Chondrocyte (in vitro differentiated cells): Measurements from ENCODE around the gene EEF1AKMT3. TPM values are rescaled to one million over a fixed set of nuclear protein-coding genes. Genes with fewer than 3 reads are reported as not detected.
A peak's percentile ranks its signal among the peaks of the same experiment; 100 is the strongest.

Experiments used
- DNase-seq: peaks from one replicate; pipeline ENCODE4 v3.0.0; 2021; ENCODE audit warnings: mixed read lengths, low spot score
- H3K27ac Mint-ChIP-seq: one replicate; pipeline ENCODE4 v1.8.0; 2021; ENCODE audit warnings: mild to moderate bottlenecking, moderate library complexity, mixed read lengths; ENCODE audit not compliant: unreplicated experiment
- H3K27me3 Mint-ChIP-seq: 2 replicates; pipeline ENCODE4 v1.8.0; 2021; ENCODE audit warnings: low read depth, mixed read lengths
- H3K36me3 Mint-ChIP-seq: 2 replicates; pipeline ENCODE4 v1.8.0; 2021; ENCODE audit warnings: low read depth, mixed read lengths
- H3K4me1 Mint-ChIP-seq: 2 replicates; pipeline ENCODE4 v1.8.0; 2021; ENCODE audit warnings: low read depth, mild to moderate bottlenecking, mixed read lengths
- H3K4me3 Mint-ChIP-seq: one replicate; pipeline ENCODE4 v1.8.0; 2021; ENCODE audit warnings: mild to moderate bottlenecking, moderate library complexity, mixed read lengths; ENCODE audit not compliant: unreplicated experiment
- H3K9me3 Mint-ChIP-seq: 2 replicates; pipeline ENCODE4 v1.8.0; 2021; ENCODE audit warnings: low read depth, mixed read lengths
- total RNA-seq: library from RNA; stranded (reverse); gene quantifications from 3 replicates; pipeline ENCODE4 v1.2.1, GENCODE V29; 2021
- TF ChIP-seq, protein P1 (sequence below): fragments of 200-600 bp; sonication (generic); IDR thresholded peaks from 2 replicates; pipeline ENCODE4 v1.5.0; 2021; ENCODE audit warnings: antibody characterized with exemption, mild to moderate bottlenecking, moderate library complexity

The EEF1AKMT3 gene
- total RNA-seq, 1 donor from 2014 or later = 13.6 TPM

- DNase-seq = no peak
- H3K9me3 Mint-ChIP-seq = no peaks in the 10 kb centered on the region
- TF ChIP-seq, protein P1, sequence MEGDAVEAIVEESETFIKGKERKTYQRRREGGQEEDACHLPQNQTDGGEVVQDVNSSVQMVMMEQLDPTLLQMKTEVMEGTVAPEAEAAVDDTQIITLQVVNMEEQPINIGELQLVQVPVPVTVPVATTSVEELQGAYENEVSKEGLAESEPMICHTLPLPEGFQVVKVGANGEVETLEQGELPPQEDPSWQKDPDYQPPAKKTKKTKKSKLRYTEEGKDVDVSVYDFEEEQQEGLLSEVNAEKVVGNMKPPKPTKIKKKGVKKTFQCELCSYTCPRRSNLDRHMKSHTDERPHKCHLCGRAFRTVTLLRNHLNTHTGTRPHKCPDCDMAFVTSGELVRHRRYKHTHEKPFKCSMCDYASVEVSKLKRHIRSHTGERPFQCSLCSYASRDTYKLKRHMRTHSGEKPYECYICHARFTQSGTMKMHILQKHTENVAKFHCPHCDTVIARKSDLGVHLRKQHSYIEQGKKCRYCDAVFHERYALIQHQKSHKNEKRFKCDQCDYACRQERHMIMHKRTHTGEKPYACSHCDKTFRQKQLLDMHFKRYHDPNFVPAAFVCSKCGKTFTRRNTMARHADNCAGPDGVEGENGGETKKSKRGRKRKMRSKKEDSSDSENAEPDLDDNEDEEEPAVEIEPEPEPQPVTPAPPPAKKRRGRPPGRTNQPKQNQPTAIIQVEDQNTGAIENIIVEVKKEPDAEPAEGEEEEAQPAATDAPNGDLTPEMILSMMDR = no peak
- H3K4me3 Mint-ChIP-seq = no peak overlapping the region
- H3K27me3 Mint-ChIP-seq = no peaks in the 10 kb centered on the region
- peak overlapping the region; percentile 45 for H3K27ac Mint-ChIP-seq
- peaks cover 9% of the 10 kb centered on the region for H3K36me3 Mint-ChIP-seq
- peaks cover 16% of the 10 kb centered on the region for H3K4me1 Mint-ChIP-seq
Measured at GRCh38 chr12:57781244-57781643, 8.8 kb downstream of the EEF1AKMT3 start.

DNA sequence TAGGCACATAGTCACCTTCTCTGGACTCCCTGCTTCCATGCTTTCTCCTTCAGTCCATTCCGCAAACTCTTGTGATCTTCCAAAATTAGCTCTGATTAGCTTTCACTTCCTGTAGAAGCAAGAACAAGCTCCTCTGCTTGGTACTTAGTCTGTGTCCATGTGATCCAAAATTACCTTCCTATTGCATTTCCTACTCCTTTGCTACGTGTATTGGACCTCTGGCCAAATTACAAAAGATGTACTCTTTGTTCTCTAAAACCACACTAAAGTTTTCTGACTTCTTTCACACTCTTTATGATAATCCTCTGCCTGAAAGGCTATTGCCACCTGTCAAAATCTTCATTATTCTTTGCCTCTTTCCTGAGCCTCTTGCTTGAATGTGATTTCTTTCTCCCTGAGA is 9.4 kb downstream of the EEF1AKMT3 start:
- peaks cover 16% of the 10 kb centered on the region for H3K4me1 Mint-ChIP-seq
- H3K27me3 Mint-ChIP-seq = no peaks in the 10 kb centered on the region
- no peak for DNase-seq
- H3K36me3 Mint-ChIP-seq = peaks cover 11% of the 10 kb centered on the region
- H3K27ac Mint-ChIP-seq = no peak overlapping the region
- TF ChIP-seq, protein P1 = no peak
- no peaks in the 10 kb centered on the region for H3K9me3 Mint-ChIP-seq
- no peak overlapping the region for H3K4me3 Mint-ChIP-seq

DNA sequence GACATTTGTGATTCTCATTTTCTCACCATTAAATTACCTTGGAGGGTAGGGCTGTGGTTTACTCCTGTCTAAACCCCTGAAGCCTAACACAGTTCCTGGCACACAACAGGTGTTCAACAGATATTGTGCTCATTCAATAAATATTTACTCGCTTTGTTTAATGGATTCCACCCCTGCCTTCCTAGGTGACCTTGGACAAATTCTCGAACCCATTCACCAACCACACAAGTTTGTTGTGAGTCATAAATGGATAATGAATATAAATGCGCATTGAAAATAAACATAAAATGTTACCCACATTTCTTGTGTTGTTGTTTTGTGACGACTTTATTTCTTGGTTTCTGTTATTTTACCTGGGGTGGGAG is 9.8 kb downstream of the EEF1AKMT3 start:
- peaks cover 10% of the 10 kb centered on the region for H3K36me3 Mint-ChIP-seq
- TF ChIP-seq, protein P1 = no peak
- peak overlapping the region; percentile 99 for H3K4me3 Mint-ChIP-seq
- H3K4me1 Mint-ChIP-seq = peaks cover 16% of the 10 kb centered on the region
- peak overlapping the region; percentile 92 for H3K27ac Mint-ChIP-seq
- no peaks in the 10 kb centered on the region for H3K27me3 Mint-ChIP-seq
- DNase-seq = no peak
- no peaks in the 10 kb centered on the region for H3K9me3 Mint-ChIP-seq

DNA sequence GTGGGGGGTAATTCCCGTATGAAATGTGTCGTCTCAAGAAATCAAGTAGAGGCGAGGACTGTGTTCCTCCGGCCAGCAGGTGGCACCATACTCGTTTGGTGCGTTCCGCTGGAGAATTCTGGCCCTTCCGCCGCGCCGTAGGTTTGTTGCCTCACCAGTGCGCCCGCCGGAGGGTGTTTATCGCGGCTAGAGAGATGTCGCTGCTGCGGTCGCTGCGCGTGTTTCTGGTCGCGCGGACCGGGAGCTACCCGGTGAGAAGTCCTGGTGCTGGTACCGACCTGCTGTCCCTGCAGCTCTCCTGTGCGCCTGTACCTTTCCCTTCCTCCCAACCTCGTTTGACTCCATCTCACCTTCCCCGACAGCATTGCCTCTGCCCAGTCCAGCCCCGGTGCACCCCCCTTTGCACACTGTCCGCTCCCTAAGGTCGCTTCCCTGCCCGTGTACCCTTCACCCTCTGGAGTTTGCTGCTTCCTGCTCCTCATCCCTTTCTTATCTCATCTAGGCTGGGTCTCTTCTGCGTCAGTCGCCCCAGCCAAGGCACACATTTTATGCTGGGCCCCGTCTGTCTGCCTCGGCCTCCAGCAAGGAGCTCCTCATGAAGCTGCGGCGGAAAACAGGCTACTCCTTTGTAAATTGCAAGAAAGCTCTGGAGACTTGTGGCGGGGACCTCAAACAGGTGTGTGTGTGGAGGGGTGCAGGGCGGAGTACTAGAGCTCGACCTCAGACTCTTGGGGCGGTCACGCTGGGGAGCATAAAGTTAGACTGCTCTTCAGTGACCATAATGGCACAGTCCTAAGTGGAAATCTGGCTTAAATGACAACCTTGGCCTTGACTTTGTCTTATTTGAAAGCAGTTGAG is 10.4 kb downstream of the EEF1AKMT3 start, which contains the start of gene TSFM:
TSS of gene TSFM (plus strand) at position 180 of the 858 bp plus-strand sequence. CDS start at position 195, 15 bp downstream.
- peak within 1 kb of the TSS; percentile 92 for H3K27ac Mint-ChIP-seq
- no peaks in the 10 kb centered on the region for H3K9me3 Mint-ChIP-seq
- H3K4me1 Mint-ChIP-seq = peaks cover 16% of the 10 kb centered on the region
- no peaks in the 10 kb centered on the region for H3K27me3 Mint-ChIP-seq
- peak within 1 kb of the TSS; percentile 99 for H3K4me3 Mint-ChIP-seq
- H3K36me3 Mint-ChIP-seq = peaks cover 12% of the 10 kb centered on the region
- peak; percentile 97 for DNase-seq
- TF ChIP-seq, protein P1 = peak; percentile 96

GRCh38 chr12:57783466-57783801 is 11.0 kb downstream of the EEF1AKMT3 start:
- TF ChIP-seq, protein P1 = no peak
- peaks cover 16% of the 10 kb centered on the region for H3K4me1 Mint-ChIP-seq
- H3K4me3 Mint-ChIP-seq = peak overlapping the region; percentile 99
- no peaks in the 10 kb centered on the region for H3K27me3 Mint-ChIP-seq
- H3K27ac Mint-ChIP-seq = no peak overlapping the region
- no peak for DNase-seq
- H3K36me3 Mint-ChIP-seq = peaks cover 13% of the 10 kb centered on the region
- H3K9me3 Mint-ChIP-seq = no peaks in the 10 kb centered on the region
